NCI-H345 treated with DMSO at 0.1 percent for 48 hours (cell line): ENCODE data around the gene PKM.

Experiments used
- DNase-seq: peaks from one replicate; lab custom pipeline; 2025; ENCODE audit not compliant: unreplicated experiment; lab: John Stamatoyannopoulos, UW

The PKM gene

GRCh38 chr15:72202302-72202701, 28.7 kb downstream of the PKM start:
- DNase-seq, result no peak

GRCh38 chr15:72201391-72201921, 29.5 kb downstream of the PKM start:
- DNase-seq, result no peak

GRCh38 chr15:72200395-72201237, 30.4 kb downstream of the PKM start:
- DNase-seq, result no peak

- peak; percentile 13 for DNase-seq
Measured at GRCh38 chr15:72199721-72200212, 31.2 kb downstream of the PKM start.

- no peak for DNase-seq
Measured at GRCh38 chr15:72199205-72199515, 31.8 kb downstream of the PKM start.

- DNase-seq, result peak; percentile 75
Measured at GRCh38 chr15:72198356-72199204, 32.4 kb downstream of the PKM start.

- no peak for DNase-seq
Measured at GRCh38 chr15:72197460-72198355, 33.3 kb downstream of the PKM start, which contains the start of gene GRAMD2A. GRAMD2A (minus strand) TSS chr15:72197787.

- DNase-seq, result no peak
Measured at GRCh38 chr15:72197041-72197459, 33.9 kb downstream of the PKM start.

GRCh38 chr15:72196409-72197040, 34.5 kb downstream of the PKM start:
- no peak for DNase-seq

GRCh38 chr15:72195101-72195511, 35.9 kb downstream of the PKM start:
- peak; percentile 40 for DNase-seq

- no peak for DNase-seq
Measured at GRCh38 chr15:72193836-72194396, 37.1 kb downstream of the PKM start.

GRCh38 chr15:72192416-72192815, 38.6 kb downstream of the PKM start:
- no peak for DNase-seq

GRCh38 chr15:72189250-72189902, 41.6 kb downstream of the PKM start:
- DNase-seq, result no peak

- no peak for DNase-seq
Measured at GRCh38 chr15:72184165-72184811, 46.7 kb downstream of the PKM start.

- DNase-seq, result no peak
Measured at GRCh38 chr15:72183781-72184164, 47.2 kb downstream of the PKM start.

- no peak for DNase-seq
Measured at GRCh38 chr15:72182673-72183072, 48.3 kb downstream of the PKM start.

GRCh38 chr15:72182244-72182643, 48.7 kb downstream of the PKM start:
- no peak for DNase-seq

- DNase-seq, result no peak
Measured at GRCh38 chr15:72180761-72181324, 50.1 kb downstream of the PKM start.
